Stimulated activated CD8-positive, alpha-beta memory T cell treated with anti-CD3 and anti-CD28 coated beads, Interleukin-7, amount 100 ng/mL, for 1 hour (primary cell): ENCODE data around the gene CHD8.
A peak's percentile ranks its signal among the peaks of the same experiment; 100 is the strongest.
"Not testable (repeated sequence)": the region's sequence is repeated elsewhere in the genome, so short reads cannot be mapped to it uniquely, and the experiment has no call there.

Source experiments
- DNase-seq, 2 donors: peaks; one replicate each; pipeline ENCODE4 v3.0.0-alpha.2; 2020; ENCODE audit warnings: low read depth in 2 of 2

CHD8 gene

DNA sequence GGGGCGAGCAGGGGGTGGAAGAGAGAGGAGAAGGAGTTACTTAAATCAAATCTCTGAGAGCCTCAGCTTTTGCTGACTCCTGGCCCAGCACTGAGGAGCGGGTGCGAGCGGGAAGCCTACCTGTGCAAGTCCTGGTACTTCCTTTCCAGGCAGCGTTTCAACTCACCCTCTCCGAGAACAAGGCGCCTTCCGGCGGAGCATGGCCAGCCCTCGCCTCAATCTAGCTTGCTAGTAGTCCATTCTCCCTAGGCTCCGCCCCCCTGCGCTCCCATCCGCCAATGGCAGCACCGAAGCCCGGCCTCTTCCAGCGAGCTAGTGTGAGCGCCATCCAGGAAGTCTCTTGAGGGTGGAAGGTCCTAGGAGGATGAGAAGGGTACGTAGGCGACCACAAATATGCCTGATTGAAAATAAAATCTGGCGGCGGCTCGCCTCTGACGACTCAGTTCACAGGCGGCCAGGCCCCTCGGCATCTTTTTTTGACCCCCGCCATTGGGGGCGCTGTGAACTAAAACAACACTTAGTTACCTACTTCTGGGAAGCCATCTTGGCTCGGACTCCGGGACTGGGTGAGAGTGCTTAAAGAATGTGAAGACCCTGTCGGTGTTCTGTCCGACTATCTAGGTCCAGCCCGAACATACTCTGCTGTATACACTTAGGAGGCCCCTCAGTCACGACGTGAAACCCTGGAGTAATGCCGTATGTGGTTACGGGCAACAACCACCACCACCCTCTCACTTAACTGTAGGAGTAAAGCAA, at the start of gene CHD8:
Gene CHD8, minus strand, starts transcription at position 212 of the 756 bp plus-strand sequence. CDS start 24,480 bp downstream, outside the sequence.
- peak; percentile 97 to 98 for DNase-seq

DNA sequence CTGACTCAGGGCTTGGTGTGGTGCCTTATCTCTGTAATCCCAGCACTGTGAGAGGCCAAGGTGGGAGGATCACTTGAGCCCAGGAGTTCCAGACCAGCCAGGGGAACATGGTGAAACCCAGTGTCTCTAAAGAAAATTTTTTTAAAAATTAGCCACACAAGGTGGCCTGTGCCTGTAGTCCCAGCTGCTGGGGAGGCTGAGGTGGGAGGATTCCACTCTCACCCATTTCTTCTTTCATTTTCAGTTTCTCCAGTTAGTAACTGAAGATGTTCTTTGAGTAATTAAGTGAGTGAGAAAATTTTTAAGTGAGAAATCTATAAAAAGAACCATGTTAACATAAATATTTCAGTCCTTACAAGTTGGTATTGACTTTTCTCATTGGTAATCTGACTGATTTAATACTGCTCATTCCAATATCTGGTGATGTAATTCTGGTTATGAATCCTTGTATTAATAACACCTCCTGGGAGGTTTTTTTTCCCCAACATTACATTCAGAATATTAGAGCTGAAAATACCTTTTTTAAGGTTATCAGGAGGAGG, 49.2 kb upstream of the CHD8 start:
- DNase-seq, result no peak

GRCh38 chr14:21503376-21503775, 47.5 kb upstream of the CHD8 start:
- no peak for DNase-seq

DNA sequence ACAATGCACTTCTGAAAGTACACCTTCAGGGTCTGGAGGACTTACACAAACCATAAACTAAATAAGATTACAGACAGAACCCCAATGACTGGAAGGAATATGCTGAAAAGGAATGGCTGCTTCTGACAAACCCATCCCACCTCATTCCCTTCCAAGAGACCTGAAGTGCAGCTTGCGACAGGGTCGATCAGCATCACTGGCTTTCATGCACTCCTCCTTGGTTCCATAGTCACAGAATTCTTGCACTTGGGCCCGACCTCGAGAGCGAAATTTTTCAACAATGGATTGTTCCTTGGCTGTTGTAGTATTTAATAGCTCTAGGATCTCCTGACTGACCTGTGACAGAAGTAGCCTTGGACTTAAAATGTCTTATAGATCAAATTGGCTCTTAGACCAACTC, 45.6 kb upstream of the CHD8 start:
- DNase-seq, result no peak

- DNase-seq, result no peak
These were observed 42.9 kb upstream of the CHD8 start for GRCh38 chr14:21498540-21499526.

DNA sequence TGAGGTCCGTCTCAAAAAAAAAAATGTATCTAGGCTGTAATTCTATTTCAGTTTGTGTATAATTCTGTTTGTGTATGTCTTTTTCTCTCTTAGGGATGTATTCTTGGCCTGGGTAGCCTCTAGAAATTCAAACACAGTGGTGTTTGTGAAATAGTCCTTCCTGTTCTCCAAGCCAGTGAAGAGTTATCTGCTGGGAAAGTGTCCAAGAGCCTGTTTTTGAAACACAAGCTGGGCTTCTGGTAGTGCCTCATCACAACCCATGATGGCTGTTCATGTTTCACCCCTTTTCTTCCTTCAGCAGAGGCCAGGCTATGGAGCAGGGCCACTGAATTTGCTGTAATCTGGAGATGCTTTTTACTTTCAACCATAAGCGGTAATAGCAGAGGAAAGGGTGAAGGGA, 40.5 kb upstream of the CHD8 start:
- DNase-seq, result no peak

GRCh38 chr14:21494902-21495762, 39.2 kb upstream of the CHD8 start:
- no peak for DNase-seq

GRCh38 chr14:21486640-21487087, 30.7 kb upstream of the CHD8 start:
- DNase-seq, result no peak

GRCh38 chr14:21476925-21477681, 21.2 kb upstream of the CHD8 start, which contains the start of the genes RAB2B and TOX4:
RAB2B (minus strand) TSS chr14:21476959; CDS start chr14:21476872, 87 bp downstream.
TOX4 (plus strand) TSS chr14:21477195; CDS start chr14:21477279, 84 bp downstream.
- peak; percentile 85 to 86 for DNase-seq

DNA sequence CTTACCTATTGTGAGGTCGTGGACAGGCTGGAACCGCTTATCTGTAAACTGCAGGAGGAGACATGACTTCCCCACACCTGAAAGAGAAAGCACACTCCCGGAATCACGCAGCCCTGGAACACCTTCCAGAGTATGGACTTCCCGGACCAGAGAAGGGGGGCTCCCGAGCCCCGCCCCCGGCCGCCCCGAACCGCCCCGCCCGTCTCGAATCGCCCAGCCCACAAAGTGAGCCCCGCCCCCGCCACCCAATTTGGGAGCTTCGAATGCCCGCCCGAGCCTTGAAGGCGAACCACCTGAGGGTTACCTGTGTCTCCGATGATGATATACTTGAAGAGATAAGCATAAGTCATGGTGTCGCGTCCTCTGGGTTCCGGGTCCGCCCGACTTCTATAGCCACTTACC, 20.6 kb upstream of the CHD8 start:
- peak; percentile 65 to 74 for DNase-seq

DNA sequence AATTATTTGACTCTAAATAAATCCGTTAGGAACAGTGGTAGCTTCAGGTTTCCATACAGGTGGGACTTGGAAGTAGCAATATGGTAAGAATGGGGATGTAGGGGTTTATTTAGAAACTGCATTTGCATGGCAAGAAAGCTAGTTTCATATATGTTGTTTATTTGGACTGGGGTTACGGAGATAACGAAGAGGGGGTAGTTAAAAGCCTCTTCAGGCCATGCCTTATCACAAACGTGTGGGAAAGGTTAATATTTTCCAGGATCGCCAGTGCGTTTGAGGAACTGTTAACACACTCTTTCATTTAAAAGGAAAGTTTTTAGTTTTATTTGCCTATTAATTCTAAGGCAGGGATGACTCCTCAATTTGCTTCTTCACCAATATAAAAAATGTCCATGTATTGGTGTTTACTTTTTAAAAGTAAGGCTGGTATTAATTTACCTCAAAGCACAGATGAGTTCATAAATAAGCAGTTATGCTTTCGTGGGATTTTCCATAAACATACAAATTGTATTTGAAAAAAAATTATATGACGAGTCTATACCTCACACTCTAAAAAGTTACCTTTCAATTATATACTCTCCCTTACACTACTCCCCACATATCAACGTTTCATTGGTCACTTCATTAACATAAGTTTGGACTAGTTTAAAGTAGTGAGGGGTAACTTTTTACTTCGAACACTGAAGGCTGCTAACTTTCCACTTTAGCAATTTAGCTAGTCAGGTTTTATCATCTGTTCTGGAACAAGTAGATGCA, 20.0 kb upstream of the CHD8 start:
- DNase-seq, result no peak

- DNase-seq, result no peak
These were observed 11.7 kb upstream of the CHD8 start for GRCh38 chr14:21467616-21468015.

GRCh38 chr14:21455592-21455911, 371 bp downstream of the CHD8 start:
- DNase-seq, result no peak

DNA sequence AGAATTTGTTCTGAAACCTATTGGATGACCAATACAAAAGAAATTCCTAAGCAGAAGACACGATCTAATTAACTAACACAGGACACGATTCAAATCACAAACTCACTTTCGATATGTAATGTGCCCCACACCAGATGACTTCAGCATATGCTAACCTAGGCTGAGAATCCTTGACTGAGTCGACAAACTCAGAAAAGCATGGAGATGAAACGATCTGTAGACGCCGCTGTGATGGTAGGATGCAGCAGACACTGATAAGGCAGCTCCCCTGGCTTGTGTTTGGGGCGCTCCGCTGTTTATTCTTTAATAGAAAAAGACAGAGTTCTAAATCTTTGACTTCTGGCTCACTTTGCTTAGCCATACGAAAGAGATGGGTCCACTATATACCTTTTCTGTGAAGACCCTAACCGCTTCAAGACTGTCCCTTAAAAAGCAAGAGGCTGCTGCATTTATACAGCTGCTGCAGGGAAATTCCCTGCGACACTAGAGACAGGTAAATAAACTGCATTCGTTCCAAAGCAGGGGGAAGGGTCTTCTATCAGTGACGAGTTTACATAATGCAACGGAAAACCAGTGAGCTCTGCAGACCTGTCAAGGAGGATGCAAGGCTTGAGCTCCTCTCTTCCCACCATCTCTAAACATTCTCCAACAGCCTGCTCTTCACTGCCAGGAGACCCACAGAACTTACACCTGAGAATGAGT, 929 bp downstream of the CHD8 start:
- DNase-seq, result no peak

DNA sequence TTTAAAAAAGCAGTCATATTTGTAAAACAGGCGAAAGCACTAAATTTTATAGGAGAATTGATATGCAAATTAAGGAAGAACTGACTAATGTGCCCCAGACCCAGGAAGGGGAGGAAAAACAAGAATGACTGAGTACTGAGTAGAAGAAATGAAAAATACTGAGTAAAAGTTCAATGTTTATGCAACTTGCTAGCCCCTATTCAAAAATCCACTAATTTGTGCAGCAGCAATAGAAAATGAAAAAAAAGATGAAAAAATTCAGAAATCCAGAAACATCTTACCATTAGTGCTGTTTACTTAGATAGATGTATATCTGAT, 6.1 kb downstream of the CHD8 start:
- no peak for DNase-seq

- not testable (repeated sequence) for DNase-seq
These were observed 13.3 kb downstream of the CHD8 start for GRCh38 chr14:21442657-21443056.

- no peak for DNase-seq
These were observed 15.1 kb downstream of the CHD8 start for GRCh38 chr14:21440859-21441258.

DNA sequence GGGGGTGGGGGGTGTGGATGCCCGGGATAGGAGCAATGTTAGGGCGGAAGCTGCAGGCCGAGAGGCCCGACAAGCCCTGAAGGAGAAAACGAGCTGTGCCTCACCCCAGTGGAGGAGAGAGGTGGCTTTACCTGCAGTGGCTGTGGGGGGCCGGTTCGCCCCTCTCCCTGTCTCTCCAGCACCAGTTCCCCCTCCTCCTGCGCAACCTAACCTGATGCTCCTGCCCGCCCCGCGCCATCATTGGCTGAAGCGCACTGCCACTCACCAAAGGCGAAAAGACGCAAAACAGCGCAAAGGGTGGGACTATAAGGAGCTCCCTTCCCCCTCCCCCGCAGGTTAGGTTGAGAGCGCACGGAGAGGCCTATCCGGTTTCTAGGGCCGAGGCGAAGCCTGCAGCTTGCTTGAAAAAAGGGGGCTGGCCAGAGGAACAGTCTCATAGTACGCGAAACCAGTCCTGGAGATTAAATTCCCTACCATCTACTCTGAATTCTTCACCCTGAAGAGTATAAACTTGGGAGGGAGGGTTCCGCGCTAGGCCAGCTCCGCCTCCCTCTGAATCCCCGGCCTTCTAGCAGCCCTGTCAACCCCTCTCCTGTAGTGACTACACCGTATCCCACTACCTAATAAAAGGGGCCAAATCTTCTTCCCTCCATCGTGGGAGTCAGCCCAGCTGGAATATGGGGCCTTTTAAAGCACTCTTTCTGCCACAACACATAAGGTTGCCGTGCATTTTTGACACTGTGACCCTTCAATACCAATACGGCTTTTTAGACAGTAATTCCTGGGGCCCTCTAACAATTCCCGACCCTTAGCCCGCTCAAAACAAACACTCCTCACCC, 18.6 kb downstream of the CHD8 start:
- peak; percentile 97 to 98 for DNase-seq
